IPS-NIHi7 (cell line): ENCODE data around the gene MEGF11.

Experiments
- DNase-seq: peaks from one replicate; pipeline ENCODE4 v3.0.0; 2012; ENCODE audit warnings: mixed read lengths; ENCODE audit errors: extremely low spot score

MEGF11 gene

DNA sequence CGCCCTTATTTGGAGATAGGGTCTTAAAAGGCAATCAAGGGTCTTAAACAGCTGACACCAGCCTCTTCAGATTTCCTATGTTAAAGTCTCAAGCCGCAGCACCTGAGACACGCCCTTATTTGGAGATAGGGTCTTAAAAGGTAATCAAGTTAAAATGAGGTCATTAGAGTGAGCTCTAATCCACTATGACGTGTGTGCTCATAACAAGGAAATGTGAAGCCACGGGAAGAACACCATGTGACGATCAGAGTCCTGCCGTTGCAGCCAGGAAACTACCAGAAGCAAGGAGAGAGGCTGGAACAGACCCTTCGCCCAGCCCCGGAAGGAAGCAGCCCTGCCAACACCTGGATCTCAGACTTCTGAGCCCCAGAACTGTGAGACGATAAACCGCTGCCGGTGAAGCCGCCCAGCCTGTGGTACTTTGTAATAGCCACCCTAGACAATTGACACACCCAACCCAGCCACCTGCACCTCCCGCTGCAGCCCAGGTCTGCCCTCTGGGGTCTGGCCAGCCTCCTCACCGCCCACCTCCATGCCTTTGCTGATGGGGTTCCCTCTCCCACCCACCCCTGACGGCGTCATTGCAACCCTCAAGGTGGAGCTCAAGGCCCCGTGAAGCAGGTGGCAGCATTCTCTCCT lies 137.9 kb downstream of the MEGF11 start:
- peak; percentile 41 for DNase-seq

DNA sequence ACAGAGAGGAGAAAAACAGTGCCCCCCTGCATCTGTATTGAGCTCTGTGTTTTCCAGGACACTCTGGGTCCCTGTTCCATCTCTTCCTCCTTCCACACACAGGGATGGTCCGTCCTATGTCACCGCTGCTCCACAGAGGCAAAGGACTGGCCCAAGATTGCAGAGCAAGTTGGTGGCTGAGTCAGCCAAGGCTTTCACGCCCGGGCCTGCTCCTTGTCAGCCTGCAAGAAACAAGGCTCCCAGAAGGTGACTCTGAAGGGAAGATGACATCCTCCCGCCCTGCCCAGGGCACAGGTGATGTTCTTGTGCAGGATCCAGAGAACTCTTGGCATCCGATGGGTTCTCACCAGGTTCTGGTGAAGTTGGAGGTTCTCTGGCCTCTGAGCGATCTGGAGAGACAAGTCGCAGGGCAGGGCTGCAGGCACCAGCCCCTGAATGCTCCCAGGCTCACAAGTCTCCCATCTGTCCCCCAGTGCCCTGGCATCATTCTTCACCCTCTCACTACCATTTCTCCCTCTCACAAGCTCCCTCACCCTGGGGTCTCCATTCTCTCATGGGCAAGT lies 138.6 kb downstream of the MEGF11 start:
- DNase-seq: no peak

DNA sequence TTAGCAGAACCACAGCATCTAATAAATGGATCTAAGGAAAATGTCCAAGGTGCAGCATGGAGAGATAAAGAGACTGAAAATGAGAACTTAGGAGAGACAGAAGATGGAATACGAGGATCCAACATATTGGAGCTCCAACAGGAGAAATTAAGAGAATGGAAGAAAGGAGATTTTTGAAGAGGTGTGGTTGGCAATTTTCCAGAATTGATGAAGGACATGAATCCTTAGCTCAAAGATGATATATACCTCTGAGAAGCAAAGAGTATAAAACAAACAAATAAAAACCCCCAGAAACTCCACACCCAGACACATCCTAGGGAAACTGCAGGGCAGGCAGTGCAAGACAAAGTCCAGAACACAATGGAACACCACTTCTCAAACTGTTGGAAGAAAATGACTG lies 141.2 kb downstream of the MEGF11 start:
- DNase-seq: no peak

GRCh38 chr15:66111363-66111762 lies 142.2 kb downstream of the MEGF11 start:
- DNase-seq: no peak

GRCh38 chr15:66110864-66111263 lies 142.7 kb downstream of the MEGF11 start:
- DNase-seq: no peak

- no peak for DNase-seq
Observed at GRCh38 chr15:66109826-66110225, 143.7 kb downstream of the MEGF11 start.

DNA sequence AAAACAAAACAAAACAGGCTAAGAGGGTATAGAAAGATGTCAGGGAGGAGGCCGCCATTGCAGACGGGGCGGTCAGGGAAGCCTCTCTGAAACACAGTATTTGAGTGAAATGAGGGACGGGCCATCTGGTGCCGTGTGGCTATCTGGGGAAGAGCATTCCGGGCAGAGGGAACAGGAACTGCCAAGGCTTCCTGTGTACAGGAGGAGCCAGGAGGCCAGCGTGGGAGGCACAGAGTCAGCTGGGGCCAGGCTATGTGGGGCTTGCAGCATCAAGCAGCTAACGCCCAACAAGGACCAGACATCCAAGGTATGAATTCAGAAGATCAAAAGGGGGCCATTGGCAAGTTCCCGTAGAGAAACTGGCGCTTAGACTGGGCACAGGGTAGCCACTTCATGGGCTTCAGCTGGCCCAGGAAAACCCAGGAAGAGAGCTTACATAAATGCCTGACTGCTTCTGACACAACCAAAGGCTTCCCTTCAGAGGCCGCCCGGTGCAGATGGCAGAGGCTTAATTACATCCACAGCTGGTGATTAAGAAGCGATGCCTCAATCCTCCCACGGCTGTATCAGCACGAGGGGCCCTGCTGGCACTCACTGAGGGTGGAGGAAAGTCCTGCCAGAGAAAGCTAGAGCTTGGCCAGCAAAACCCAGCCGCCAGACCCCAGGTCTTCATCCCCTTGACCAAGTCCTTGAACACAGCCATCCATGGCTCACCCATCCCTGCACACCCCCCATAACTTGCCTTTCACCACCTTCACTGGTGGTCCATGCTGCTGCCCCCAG lies 144.9 kb downstream of the MEGF11 start:
- DNase-seq: no peak

DNA sequence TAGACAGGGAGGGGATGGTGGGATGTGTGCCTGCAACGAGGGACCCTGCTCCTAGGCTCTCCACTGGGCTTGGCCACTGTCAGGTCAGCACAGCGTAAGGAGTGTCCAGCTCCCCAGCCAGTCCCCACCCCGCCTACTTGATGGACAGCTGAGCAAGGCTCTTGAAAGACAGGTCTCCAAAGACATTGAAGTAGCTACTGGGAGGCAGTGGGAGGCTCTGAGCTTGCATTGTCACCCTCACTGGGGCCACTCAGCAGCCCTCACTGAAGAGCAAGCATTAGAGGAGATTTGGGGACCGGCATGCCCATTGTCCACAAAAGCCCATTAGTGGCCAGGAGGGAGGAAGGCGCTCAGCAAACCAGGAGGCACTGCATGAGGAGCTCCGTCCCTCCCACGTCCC lies 146.5 kb downstream of the MEGF11 start:
- no peak for DNase-seq

DNA sequence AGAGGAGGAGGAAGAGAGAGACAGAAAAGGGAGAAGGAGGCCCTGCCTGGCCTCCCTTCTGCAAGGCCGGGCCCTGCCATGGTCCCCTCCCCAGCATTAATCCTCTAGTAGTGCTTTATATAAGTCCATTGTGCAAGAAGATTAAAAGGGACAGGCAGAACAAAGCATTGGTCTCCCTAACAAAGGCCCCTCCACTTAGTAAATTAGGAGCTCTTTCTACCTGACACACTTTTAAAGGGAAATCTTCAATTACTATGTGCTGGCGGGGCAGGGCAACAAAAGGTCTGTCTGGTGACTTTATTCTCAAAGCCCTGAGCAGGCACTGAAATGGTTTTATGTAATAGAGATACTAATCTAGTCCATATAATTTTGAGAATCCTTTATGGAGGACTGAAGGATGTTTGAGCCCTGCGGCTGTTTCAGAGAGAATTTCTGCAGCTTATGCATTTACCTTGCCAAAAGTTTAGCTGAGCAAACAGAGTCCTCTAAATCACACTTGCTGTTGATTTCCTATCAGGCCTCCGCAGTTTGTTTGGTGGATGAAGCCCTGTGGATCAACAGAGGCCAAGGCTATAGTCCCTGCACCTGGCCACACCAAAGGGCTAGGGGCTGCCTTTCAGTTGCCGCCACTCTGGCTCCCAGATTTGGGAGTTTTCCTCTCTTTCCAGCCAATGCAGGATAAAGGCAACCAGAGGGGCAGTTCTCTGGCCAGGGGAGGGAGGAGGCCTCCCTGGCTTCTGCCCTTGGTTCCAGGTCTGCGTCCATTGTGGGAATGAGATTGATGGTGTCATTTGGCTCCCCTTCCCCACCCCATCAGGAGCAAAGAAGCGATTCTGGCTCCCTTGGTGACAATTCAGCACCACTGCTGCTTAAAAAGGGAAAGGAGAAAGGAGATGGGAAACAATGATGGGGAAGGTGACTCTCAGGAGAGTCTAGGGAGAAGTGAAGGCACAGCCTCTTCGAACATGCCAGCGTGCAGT lies 148.0 kb downstream of the MEGF11 start:
- DNase-seq: no peak

DNA sequence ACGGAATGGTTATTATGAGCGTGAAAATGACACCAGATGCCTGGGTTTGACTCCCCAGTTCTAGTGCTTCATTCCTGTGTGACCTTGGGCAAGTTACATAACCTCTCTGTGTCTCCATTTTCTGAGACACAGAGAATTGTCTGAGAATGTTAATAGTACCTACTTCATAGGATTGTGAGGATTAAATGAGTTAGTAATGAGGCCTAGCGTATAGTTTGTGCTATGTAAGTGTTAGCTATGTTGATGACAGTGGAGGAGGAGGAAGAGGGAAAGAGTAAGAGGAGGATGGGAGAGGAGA lies 150.3 kb downstream of the MEGF11 start:
- DNase-seq: no peak

- DNase-seq: no peak
Observed at GRCh38 chr15:66102563-66103292, 150.8 kb downstream of the MEGF11 start.

GRCh38 chr15:66101715-66102395 lies 151.7 kb downstream of the MEGF11 start:
- DNase-seq: peak; percentile 61

- no peak for DNase-seq
Observed at GRCh38 chr15:66100761-66101160, 152.8 kb downstream of the MEGF11 start.

DNA sequence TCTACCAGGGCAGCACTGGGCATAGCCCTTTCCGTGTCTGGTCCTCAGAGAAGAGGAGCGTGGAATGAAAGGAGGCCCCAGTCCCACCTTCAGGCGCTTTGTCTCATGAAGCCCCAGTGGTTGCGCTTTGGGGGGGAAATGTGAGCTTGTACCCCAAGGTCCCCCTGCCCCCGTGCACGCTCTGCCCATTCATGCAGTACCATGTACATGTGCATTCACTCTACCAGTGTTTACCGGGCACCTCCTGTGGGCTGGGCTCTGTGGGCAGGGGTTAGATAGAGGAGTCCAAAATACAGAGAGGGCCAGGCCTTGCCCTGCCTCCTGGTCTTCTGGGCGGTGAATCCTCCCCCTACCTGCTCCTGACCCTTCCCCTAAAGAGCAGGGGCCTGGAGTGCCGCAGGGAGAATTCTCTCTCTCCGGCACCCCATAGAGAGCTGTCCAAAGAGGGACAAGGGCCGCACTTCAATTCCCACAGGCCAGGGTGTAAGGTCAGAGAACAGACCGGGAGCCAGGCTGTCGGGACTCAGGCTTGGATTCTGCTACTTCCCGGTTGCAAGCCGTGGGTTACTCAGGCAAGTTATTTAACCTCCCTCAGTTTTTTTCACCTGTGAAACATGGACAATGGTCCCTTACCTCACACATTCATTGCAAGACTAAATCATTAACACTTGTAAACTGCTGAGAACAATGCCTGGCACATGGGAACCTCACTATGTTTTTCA lies 153.4 kb downstream of the MEGF11 start:
- DNase-seq: no peak

DNA sequence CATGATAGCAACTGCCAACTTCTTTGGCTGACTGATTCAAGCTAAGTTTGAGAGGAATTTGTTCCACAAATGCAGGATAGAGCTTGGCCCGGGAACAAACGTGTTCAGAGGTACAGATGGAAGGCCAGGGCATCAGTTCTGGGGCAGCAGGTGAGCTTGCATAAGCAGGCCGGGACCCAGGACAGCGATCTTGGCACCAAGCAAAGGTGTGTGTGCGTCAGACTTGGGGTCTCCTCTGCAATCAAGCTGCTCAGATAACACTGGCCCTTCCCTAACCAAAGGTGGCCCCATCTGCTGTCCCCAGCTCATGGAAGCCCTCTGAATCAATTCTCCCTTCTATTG lies 155.6 kb downstream of the MEGF11 start:
- DNase-seq: no peak

- DNase-seq: no peak
Observed at GRCh38 chr15:66097151-66098021, 156.2 kb downstream of the MEGF11 start.

DNA sequence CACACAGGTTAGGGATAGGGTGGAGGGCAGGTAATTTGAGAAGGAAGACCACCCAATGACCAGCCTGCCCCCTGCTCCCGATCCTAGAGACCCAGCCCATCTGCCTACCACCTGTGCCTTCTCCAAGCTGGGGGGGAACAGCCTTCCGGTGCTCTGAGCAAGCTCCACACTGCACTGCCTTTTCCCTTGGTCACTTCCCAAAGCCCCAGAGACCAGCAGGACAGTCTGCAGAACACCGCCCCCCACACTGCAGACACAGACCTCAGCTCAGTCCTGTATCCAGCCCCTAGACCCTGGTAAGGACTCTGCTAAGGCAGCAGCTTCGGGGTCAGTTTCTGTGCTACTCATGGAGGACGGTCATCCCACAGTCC lies 156.9 kb downstream of the MEGF11 start:
- DNase-seq: no peak

GRCh38 chr15:66095871-66096687 lies 157.5 kb downstream of the MEGF11 start:
- DNase-seq: no peak

DNA sequence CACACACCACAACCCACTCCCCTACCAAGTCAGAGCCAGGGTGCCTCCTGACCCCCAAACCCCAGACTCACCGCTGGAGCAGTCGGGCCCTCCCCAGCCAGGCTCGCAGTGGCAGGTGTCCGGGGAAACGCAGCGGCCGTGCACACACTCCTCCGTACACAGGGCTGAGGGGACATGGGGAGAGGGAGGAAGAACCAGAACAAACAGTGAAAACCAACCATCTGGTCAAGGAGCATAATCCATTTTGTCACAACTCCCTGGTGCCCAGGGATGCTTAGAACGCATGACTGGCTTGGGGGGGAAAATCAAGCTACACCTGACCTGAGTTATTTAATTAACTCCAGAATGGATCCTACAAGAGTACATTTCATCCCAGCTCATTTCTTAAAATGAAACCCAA lies 159.2 kb downstream of the MEGF11 start:
- no peak for DNase-seq
